ENCODE results near the gene EVI5.
"Not testable (repeated sequence)": the region's sequence is repeated elsewhere in the genome, so short reads cannot be mapped to it uniquely, and the experiment has no call there.

Gene EVI5

GRCh38 chr1:92619466-92620189 lies 165.3 kb downstream of the EVI5 start:
- TF ChIP-seq, protein P1, sequence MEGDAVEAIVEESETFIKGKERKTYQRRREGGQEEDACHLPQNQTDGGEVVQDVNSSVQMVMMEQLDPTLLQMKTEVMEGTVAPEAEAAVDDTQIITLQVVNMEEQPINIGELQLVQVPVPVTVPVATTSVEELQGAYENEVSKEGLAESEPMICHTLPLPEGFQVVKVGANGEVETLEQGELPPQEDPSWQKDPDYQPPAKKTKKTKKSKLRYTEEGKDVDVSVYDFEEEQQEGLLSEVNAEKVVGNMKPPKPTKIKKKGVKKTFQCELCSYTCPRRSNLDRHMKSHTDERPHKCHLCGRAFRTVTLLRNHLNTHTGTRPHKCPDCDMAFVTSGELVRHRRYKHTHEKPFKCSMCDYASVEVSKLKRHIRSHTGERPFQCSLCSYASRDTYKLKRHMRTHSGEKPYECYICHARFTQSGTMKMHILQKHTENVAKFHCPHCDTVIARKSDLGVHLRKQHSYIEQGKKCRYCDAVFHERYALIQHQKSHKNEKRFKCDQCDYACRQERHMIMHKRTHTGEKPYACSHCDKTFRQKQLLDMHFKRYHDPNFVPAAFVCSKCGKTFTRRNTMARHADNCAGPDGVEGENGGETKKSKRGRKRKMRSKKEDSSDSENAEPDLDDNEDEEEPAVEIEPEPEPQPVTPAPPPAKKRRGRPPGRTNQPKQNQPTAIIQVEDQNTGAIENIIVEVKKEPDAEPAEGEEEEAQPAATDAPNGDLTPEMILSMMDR (conservative IDR thresholded peaks at IDR 0.05; ENCODE audit: low read depth, low read length) = no peak
- no peak for DNase-seq (ENCODE audit: low read depth)
- H3K4me3 ChIP-seq (ENCODE audit: low read depth, low read length) = no peak overlapping the region

DNA sequence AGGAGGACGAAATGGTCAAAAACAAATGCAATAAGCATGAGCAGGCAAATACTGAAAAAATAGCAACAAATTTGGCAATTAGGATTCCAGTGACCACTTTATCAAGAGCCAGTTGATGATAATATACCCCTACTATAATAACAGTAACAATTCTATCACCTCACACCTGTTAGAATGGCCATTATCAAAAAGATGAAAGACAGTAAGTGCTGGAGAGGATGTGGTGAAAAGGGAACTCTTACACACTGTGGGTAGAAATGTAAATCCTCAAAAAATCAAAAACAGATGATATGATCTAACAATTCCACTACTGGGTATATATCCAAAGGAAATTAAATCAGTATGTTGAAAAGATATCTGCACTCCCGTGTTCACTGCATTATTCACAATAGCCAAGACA lies 183.9 kb downstream of the EVI5 start:
- DNase-seq (ENCODE audit: low read depth) = no peak
- no peak overlapping the region for H3K4me3 ChIP-seq (ENCODE audit: low read depth, low read length)
- TF ChIP-seq, protein P1 (conservative IDR thresholded peaks at IDR 0.05; ENCODE audit: low read depth, low read length) = no peak

- no peak overlapping the region for H3K4me3 ChIP-seq (ENCODE audit: low read depth, low read length)
- peak; percentile 74 for DNase-seq (ENCODE audit: low read depth)
- TF ChIP-seq, protein P1 (conservative IDR thresholded peaks at IDR 0.05; ENCODE audit: low read depth, low read length) = peak; percentile 60
Observed at GRCh38 chr1:92599184-92599583, 185.7 kb downstream of the EVI5 start.

- H3K4me3 ChIP-seq (ENCODE audit: low read depth, low read length); DNase-seq (ENCODE audit: low read depth): not testable (repeated sequence)
Observed at GRCh38 chr1:92589361-92589760, 195.5 kb downstream of the EVI5 start.

- H3K4me3 ChIP-seq (ENCODE audit: low read depth, low read length) = no peak overlapping the region
- no peak for DNase-seq (ENCODE audit: low read depth)
- TF ChIP-seq, protein P1 (conservative IDR thresholded peaks at IDR 0.05; ENCODE audit: low read depth, low read length) = no peak
Observed at GRCh38 chr1:92587445-92587844, 197.5 kb downstream of the EVI5 start.

- TF ChIP-seq, protein P1 (conservative IDR thresholded peaks at IDR 0.05; ENCODE audit: low read depth, low read length) = no peak
- DNase-seq (ENCODE audit: low read depth) = no peak
- H3K4me3 ChIP-seq (ENCODE audit: low read depth, low read length) = no peak overlapping the region
Observed at GRCh38 chr1:92585831-92586230, 199.1 kb downstream of the EVI5 start.

DNA sequence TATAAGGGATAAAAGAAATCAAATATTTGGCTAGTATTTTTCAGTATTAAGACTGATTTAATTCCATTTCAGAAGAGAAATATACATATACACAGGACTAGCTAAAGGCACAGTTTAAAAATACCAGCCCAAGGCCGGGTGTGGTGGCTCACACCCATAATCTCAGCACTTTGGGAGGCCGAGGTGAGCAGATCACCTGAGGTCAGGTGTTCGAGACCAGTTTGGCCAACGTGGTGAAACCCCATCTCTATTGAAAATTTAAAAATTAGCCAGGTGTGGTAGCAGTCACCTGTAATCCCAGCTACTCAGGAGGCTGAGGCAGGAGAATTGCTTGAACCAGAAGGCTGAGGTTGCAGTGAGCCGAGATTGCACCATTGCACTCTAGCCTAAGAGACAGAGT lies 200.1 kb downstream of the EVI5 start:
- DNase-seq (ENCODE audit: low read depth); H3K4me3 ChIP-seq (ENCODE audit: low read depth, low read length): not testable (repeated sequence)
